ENCODE measurements around the gene EFCAB12.

EFCAB12 gene

DNA sequence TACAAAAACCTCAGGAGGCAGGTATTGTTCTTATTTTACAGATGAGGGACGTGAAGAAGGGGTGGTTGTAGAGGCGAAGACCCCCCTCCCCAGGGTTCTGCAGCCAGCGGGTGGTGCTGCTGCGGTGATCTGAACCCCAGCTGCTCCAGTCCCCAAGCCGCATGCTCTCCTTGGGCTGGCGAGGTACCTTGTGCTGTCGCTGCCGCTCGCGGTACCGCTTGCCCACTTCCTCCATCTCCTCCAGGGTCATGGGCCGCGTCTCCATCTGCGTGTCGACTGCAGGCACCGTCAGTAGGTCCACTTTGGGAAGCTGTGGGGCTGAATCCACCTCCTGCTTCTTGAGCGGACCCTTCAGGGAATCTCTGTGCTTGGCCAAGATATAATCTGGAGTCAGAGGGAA lies 17.5 kb downstream of the EFCAB12 start:
- Histone ChIP-seq H3K4me3 (replicated peaks; ENCODE audit: insufficient read depth, low read length) (no peak overlapping the region), H3K27me3 (ENCODE audit: insufficient read depth, poor library complexity, severe bottlenecking) (no peaks in the 10 kb centered on the region), H3K27ac (replicated peaks) (no peak overlapping the region)
- DNase-seq (ENCODE audit: low read depth in 1 of 2, low spot score in 1 of 2): no peak
- TF ChIP-seq, protein P1, sequence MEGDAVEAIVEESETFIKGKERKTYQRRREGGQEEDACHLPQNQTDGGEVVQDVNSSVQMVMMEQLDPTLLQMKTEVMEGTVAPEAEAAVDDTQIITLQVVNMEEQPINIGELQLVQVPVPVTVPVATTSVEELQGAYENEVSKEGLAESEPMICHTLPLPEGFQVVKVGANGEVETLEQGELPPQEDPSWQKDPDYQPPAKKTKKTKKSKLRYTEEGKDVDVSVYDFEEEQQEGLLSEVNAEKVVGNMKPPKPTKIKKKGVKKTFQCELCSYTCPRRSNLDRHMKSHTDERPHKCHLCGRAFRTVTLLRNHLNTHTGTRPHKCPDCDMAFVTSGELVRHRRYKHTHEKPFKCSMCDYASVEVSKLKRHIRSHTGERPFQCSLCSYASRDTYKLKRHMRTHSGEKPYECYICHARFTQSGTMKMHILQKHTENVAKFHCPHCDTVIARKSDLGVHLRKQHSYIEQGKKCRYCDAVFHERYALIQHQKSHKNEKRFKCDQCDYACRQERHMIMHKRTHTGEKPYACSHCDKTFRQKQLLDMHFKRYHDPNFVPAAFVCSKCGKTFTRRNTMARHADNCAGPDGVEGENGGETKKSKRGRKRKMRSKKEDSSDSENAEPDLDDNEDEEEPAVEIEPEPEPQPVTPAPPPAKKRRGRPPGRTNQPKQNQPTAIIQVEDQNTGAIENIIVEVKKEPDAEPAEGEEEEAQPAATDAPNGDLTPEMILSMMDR (IDR thresholded peaks at IDR 0.05; ENCODE audit: insufficient read depth, low read length): no peak
- TF ChIP-seq SPI1 (IDR thresholded peaks at IDR 0.05; ENCODE audit: borderline replicate concordance, low read depth): no peak
- TF ChIP-seq GABPA (IDR thresholded peaks at IDR 0.05; ENCODE audit: low read depth): no peak
- no peak for TF ChIP-seq POLR2AphosphoS5 (IDR thresholded peaks at IDR 0.05; ENCODE audit: low read depth)
- TF ChIP-seq, protein P2, sequence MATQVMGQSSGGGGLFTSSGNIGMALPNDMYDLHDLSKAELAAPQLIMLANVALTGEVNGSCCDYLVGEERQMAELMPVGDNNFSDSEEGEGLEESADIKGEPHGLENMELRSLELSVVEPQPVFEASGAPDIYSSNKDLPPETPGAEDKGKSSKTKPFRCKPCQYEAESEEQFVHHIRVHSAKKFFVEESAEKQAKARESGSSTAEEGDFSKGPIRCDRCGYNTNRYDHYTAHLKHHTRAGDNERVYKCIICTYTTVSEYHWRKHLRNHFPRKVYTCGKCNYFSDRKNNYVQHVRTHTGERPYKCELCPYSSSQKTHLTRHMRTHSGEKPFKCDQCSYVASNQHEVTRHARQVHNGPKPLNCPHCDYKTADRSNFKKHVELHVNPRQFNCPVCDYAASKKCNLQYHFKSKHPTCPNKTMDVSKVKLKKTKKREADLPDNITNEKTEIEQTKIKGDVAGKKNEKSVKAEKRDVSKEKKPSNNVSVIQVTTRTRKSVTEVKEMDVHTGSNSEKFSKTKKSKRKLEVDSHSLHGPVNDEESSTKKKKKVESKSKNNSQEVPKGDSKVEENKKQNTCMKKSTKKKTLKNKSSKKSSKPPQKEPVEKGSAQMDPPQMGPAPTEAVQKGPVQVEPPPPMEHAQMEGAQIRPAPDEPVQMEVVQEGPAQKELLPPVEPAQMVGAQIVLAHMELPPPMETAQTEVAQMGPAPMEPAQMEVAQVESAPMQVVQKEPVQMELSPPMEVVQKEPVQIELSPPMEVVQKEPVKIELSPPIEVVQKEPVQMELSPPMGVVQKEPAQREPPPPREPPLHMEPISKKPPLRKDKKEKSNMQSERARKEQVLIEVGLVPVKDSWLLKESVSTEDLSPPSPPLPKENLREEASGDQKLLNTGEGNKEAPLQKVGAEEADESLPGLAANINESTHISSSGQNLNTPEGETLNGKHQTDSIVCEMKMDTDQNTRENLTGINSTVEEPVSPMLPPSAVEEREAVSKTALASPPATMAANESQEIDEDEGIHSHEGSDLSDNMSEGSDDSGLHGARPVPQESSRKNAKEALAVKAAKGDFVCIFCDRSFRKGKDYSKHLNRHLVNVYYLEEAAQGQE (IDR thresholded peaks at IDR 0.05; ENCODE audit: insufficient replicate concordance, low read depth): no peak

GRCh38 chr3:129409541-129409940 lies 18.9 kb downstream of the EFCAB12 start:
- no peak overlapping the region for H3K27ac ChIP-seq (replicated peaks)

DNA sequence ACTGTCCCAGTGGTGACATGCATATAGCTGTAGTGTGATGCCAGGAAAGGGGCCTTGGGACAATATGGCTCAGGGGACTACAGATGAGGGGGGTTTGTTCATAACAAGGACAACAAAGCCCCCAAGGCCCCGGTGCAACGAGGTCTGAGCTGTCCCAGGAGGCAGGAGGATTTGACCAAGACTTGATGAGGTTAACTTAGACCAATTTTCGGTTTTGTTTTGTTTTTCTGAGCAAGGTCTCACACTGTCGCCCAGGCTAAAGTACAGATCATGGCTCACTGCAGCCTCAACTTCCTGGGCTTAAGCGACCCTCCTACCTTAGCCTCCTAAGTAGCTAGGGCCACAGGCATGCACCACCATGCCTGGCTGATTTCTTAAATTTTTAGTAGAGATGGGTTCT lies 23.8 kb downstream of the EFCAB12 start:
- H3K27me3 ChIP-seq (ENCODE audit: insufficient read depth, poor library complexity, severe bottlenecking): no peaks in the 10 kb centered on the region
- TF ChIP-seq GABPA (IDR thresholded peaks at IDR 0.05; ENCODE audit: low read depth) (no peak), POLR2AphosphoS5 (IDR thresholded peaks at IDR 0.05; ENCODE audit: low read depth) (no peak)
- TF ChIP-seq, protein P2 (IDR thresholded peaks at IDR 0.05; ENCODE audit: insufficient replicate concordance, low read depth): no peak
- TF ChIP-seq, protein P1 (IDR thresholded peaks at IDR 0.05; ENCODE audit: insufficient read depth, low read length): no peak
- no peak overlapping the region for H3K27ac ChIP-seq (replicated peaks)
- no peak for DNase-seq (ENCODE audit: low read depth in 1 of 2, low spot score in 1 of 2)
- no peak overlapping the region for H3K4me3 ChIP-seq (replicated peaks; ENCODE audit: insufficient read depth, low read length)

More at GRCh38 chr3:129409541-129409940, 18.9 kb downstream of the EFCAB12 start:
- no peaks in the 10 kb centered on the region for H3K27me3 ChIP-seq (ENCODE audit: insufficient read depth, poor library complexity, severe bottlenecking)
- TF ChIP-seq, protein P2 (IDR thresholded peaks at IDR 0.05; ENCODE audit: insufficient replicate concordance, low read depth): no peak
- TF ChIP-seq GABPA (IDR thresholded peaks at IDR 0.05; ENCODE audit: low read depth) (no peak), POLR2AphosphoS5 (IDR thresholded peaks at IDR 0.05; ENCODE audit: low read depth) (no peak), SPI1 (IDR thresholded peaks at IDR 0.05; ENCODE audit: borderline replicate concordance, low read depth) (no peak)
- TF ChIP-seq, protein P1 (IDR thresholded peaks at IDR 0.05; ENCODE audit: insufficient read depth, low read length): no peak
- peak in 1 of 2 experiments; percentile 65 for DNase-seq (ENCODE audit: low read depth in 1 of 2, low spot score in 1 of 2)
- H3K4me3 ChIP-seq (replicated peaks; ENCODE audit: insufficient read depth, low read length): no peak overlapping the region
